Kidney capillary endothelial cell (primary cell): Measurements from ENCODE around the gene SAMD10.

ENCODE experiments used
- DNase-seq: peaks from one replicate; pipeline ENCODE4 v3.0.0-alpha.2; 2018; ENCODE audit warnings: low spot score

The SAMD10 gene

DNA sequence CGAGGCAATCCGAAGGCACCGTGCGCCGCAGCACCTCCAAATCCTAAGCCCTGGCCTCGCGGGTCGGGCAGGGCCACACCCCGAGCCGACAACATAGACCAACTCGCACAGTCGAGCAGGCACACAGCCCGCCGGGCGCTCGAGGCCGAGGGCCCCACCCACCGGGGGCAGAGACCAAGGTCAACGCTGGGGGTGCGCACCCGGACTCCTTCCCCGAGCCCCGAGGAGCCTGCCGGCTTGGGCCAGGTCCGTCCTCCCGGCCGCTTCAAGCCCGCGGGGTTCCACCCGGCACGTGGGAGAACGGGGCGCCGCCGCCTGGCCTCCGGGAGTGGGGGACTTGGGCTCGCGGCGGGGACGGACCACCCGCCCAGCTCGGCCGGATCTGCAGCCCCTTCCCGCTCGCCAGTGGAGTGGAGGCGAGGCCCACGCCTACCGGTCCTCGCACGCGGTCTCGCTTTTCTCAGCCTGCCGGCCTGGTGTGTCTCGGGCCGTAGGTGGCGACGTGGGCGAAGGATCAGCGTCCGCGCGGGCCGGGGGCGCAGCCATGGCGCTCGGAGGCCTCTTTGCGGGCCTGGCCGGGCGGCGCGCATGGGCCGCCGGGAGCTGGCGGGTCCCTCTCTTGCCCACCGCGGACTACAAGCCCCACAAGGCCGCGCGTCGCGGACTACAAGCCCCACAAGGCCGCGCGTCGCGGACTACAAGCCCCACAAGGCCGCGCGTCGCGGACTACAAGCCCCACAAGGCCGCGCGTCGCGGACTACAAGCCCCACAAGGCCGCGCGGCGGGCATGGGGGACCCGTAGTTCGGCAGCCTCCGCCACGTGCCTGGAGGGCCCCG is 23.4 kb downstream of the SAMD10 start, which contains the start of gene UCKL1:
TSS of gene UCKL1 (minus strand) at position 590 of the 837 bp plus-strand sequence. CDS start at position 546, 44 bp downstream.
- no peak for DNase-seq

DNA sequence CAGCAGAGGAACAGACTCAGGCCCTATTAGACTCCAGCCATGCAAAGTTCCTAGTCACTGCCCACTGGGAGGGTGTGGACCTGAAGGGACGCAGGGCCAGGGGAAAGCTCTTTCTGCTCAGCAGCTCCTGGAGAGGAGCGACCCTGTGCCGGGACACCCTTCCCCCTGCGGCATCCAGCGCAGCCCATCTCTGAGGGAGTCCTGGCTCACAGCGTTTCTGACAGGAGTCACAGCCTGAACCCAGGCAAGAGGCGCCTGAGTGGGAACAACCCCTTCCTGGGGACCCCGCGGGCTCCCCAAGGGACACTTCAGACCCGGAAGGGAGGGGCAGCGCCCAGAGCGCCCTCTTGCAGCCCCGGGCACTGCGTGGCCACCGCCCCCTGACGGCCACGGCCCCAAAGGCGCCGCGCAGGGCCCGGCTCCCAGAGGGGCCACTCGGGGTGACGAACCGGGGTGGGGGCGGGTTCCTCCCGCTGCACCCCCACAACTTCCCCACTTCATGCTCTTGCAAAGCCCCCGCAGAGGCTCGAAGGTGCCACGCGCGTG is 24.1 kb downstream of the SAMD10 start:
- DNase-seq: no peak

DNA sequence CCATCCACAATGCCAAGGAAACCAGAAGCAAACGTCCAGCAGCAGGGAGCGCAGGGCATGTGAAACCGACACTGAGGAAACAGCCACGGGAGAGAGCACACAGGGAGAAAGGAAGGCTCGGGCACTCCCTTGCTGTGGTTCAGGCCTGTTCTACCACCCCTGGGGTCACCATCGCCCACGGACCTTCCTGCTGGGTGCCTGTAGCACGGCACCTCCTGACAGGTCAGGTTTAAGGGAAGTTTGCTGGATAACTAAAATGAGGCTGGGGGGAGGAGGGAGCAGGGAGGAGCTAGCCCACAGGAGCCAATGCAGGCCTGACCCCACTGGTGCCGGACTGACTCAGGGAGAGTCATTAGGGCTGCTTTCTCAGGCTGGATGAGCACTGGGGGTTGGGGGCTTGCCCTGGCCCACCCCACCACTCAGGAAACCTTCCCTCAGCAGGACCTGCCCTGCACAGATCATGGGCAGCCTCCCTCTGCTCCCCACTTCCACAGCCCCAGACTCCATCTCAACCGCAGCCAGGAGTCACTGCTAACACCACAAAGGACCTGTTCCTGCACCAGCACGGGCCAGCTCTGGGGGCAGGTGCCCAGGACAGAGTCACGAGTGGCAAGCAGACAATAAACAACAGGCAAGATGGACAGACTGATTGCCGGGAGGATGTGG is 25.5 kb downstream of the SAMD10 start:
- DNase-seq: no peak

DNA sequence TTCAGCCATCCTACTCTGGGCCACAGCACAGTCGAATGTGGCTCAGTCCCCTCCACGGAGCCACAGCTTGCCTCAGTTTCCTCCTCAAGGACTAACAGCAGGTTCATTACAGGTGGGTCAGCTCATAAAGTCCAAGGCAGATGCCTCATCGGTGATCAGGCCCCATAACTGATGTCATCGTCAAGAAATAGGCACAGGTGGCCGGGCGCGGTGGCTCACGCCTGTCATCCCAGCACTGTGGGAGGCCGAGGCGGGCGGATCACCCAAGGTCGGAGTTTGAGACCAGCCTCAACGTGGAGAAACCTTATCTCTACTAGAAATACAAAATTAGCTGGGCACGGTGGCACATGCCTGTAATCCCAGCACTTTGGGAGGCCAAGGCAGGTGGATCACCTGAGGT is 26.7 kb downstream of the SAMD10 start:
- no peak for DNase-seq

DNA sequence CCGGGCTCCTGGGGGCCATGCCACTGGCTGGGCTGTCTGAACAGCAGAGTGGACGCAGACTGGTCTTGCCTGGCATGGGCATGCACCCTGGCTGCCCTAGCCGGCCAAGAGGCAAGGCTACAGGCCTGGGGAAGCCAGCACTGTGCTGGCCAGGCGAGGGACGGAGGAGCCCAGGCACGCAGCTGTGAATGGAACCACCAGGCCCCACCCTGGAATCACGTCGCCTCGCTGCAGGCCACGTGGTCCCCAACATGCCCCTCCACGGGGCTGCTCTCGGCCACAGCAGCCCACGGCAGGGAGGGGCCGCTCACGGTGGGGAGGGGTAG is 27.3 kb downstream of the SAMD10 start:
- no peak for DNase-seq

DNA sequence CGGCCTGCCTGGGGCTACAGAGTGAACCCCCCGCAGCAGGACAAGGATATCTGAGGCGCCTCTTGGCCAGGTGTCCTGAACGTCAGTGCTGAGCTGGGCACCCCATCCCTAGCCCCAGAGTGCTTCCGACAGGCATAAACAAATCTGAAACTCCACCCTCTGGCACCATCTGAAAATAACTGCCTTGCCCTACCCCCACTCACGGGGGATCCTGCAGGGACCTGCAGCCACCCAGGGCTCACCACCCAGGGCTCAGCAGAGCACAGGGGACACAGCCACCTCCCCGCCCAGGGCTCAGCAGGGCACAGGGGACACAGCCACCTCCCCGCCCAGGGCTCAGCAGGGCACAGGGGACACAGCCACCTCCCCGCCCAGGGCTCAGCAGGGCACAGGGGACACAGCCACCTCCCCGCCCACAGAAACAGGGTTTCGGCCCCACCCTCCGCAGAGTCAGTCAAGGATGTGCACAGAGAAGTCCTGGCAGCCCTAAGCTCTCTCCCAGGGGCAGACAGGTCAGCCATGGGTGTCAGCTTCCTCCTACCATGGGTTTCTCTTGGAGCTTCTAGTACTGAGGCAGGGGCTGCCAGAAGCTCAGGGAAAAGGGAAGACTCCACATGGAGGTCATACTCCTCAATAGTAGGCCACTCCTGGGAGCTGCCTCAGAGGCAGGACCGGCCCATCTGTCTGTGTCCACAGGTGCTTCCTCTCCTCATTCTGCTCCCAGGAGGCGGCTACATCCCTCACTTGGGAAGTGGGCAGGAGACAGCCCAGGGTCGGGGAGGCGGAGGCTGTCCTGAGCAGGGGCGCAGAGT is 27.8 kb downstream of the SAMD10 start:
- no peak for DNase-seq

DNA sequence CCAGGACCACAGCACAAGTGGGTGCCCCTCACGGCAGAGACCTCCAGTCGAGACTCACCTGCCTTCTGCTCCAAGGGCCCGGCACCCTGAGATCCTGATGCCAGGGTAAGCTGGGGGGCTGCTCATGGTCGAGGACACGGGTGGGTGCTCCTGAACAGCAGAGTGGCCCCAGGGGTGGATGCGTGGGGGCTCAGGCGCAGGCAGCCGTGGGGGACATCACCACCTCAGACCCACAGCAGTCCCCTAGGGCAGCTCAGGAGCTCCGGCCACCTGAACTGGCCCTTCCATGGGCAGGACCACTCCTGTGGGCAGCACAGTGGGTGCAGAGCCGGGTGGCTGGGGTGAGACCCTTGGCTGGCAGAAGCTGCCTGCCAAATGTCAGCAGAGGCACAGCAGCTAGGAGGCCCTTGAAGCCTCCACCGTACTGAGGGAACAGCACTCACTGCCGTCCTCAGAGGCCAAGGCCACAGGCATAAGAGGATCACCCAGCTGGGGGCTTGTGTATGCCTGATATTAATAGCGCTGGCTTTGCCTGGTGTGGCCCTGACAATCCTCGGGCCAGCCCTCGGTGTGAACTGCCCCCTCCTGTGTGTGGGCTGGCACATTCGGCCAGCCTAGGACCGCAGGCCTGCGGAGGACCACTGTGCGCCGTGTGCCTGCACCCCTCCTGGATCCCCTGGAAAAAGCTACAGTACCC is 28.6 kb downstream of the SAMD10 start:
- no peak for DNase-seq

DNA sequence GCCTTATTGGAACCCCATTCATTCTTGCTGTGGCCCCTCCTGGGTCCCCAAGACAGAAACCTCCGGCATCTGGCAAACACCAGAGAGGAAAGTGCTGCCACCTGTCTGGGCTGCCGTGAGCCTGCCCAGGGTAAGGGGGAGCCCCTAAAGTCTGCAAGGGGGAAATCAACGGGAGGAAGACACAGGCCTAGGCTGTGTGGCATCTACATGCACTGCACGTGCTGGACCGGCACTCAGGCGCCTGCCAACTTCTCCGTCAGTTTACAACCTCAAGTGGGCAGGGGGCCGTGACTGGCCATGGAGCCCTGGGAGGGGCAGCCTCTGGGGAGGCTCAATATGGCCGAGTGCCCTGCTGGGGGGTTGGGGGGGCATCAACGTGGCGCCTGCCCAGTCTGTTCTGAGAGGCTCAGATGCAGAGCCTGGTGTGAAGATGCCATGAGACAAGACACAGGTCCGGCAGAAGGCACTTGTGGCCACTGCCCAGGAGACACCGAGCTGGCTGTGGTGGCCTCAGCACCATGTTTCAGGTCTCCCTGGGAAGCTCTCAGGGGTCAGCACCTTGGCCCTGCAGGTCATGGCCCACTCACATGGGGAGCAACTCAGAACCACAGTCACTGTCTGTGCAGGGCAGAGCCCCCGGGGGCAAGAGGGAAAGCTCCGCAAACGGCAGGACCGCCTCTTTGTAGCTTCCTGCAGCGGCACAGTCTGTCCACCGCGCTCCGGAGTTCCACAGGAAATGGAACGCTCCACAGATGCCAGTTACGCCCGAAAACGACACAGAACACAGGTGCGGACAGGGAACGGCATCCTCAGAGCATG is 31.6 kb downstream of the SAMD10 start:
- DNase-seq: no peak

DNA sequence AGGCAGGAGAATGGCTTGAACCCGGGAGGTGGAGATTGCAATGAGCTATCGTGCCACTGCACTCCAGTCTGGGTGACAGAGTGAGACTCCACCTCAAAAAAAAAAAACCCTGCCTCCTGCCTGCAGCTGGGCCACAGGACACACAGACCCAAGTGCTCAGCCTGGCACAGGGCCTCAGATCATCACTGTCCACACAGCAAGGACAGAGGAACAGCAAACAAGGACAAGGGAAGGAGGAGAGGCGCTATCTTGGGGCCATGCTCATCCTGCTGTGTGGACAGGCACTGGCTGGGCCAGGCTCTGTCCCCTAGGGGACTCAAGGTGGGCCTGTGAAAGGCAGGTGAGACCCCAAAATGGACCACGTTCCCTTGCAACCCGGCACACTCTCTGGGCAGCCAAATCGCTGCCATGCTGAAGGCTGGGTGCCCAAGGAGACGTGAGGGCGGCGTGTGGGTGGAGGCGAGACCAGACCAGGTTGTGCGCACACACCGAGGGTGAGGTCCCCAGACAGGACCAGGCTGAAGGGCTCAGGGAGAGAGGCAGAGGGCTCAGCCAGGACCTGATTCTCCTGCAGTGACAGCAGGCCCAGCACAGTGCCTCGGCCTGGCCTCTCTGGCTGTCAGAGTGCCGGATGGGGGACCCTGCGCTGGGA is 32.3 kb downstream of the SAMD10 start:
- DNase-seq: no peak

DNA sequence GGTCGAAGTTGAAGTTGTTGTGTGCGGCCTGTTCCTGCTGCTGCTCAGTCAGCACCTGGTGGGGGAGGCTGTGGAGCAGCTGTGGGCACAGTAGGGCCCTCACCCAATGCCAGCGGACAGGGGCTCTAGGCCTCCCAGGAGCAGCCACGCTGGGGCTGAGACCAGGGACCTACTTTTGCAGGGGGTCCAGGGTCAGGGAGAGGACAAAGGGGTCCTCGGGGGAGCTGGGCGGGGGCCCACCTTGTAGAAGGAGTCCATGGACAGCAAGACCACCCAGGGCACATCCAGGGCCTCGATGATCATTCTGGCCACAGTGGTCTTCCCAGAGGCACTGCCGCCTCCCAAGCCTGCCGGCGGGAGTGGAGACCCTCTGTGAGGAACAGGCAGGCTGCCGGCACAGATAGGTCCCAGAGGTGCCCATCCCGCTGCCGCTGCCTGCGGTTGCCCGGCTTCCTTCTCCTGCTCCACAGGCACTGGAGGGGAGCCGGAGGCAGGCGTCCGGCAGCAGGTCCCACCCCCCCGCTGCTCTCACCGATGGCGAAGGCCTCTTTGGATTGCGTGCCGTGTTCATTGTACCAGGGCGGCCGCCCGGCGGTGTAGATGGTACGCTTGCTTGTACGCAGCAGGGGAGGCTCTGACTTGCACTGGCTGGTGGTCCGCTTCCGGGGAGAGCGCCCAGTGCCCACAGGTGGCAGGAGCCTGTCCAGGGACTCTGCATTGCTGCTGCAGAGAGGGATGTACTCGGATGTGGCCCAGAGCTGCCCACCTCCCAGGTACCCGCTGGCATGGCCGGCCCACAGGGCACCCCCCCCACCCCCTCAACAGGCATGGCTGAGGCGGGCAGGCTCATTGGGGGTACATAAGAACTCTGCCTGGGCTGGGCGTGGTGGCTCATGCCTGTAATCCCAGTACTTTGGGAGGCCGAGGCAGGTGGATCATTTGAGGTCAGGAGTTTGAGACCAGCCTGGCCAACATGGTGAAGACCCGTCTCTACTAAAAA is 33.2 kb downstream of the SAMD10 start:
- no peak for DNase-seq

DNA sequence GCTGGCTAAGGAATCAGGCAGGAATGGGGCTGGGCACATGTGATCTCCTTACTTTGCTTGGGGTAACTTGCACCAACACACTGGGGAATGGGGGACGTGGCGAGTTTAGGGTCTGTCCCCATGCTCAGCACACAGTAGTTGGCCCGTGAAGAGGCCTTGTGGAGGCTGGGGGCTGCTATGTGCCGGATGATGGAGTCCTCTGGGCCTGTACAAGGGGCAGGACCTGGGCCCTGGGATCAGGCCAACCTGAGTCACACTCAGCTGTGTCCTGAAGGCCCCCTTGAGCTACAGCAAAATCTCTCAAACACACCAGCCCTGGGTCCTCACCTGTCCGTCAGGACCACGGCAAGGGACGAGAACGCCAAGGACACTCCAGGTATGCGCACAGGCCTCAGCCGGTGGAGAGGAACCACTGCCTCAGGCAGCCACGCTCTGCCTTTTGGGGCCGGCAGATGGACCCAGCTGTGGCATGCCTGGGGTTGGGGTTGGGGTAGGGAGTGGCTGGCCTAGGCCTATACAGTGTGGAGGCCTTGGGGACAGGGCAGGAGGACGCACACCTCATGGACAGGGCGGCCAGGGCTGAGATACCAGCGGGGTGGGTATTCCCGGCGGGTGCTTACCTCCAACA is 34.3 kb downstream of the SAMD10 start:
- no peak for DNase-seq

DNA sequence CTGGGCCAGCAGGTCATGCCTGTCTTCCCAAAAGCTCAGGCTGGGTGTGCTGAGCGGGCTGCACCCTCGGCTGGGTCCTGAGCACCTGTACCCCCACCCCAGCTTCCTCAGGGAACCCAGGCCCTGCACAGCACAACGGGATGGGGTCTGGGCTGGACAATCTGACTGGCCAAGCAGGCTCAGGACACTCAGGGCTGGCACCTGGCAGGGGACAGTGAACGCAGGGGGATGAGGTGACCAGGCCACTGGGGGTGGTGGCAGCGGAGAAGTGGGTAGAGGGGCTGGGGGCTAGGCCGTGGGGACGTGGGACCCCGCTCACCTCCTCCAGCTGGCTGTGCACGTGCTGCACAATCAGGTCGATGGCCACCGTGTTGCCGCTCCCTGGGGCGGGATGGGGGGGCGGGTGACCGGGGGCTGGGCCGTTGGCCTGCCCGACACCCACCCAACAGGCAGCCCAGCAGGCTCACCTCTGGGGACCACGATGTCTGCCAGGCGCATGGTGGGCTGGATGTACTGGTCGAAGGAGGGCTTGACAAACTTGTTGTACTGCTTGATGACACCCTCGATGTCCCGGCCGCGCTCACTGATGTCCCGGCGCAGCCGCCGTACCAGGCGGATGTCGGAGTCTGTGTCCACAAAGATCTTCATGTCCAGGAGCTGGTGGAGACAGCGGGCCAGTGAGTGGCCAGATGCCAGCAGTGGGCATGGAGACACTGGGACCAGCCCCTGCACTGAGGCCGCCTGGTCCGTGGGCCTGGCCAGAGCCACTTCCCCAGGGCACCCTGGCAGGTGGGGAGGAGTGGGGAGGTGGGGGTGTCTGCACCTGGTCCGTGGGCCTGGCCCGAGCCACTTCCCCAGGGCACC is 35.1 kb downstream of the SAMD10 start:
- no peak for DNase-seq

DNA sequence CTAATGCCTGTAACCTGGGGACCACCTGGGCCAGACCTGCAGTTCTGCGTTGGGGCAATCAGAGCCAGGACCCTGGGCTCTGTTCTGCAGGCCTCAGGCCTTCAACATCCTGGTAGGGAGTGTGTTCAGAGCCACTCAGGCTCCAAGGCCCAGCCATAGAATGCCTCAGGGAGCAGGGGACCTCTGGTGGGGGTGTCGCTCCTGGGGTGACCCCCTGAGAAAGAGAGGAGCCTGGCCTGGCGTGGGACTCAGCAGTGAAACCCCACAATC is 35.7 kb downstream of the SAMD10 start:
- no peak for DNase-seq

DNA sequence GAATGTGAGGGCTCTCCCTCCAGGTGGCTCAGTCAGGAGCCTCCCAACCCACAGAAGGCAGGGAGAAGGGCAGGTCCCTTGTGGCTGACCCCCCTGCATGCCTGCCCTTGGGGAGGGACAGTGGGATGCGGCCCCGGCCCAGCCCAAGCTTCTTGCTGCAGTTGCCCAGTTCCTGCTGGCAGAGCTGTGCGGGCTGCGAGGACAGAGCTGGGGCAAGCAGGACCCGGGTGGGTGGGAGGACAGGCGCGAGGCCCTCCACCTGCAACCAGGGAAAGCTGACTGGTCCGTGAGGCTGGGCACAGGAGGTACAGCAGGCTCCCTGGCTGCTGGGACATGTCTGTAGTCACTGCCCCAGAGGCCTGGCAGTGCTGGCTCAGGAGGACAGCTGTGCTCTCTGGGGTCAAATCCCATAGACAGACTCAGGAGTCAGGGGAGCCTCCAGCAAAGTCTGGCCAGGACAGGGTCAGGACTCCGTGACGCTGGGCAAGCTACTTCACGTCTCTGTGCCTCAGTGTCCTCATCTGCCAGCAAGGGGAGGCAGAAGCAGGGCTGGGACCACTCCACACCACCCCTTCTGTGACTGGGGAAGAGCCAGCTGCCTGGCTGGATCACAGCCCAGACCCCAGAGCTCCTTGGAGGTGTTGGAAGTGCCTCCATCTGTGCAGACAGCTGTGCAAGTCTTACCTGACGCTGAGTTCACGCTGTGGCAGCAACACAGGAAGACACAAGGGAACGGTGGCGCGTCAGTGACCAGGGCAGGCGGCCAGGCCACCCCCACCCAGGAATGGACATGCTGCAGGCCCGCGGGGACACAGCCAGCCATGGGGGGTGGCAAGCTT is 36.3 kb downstream of the SAMD10 start:
- no peak for DNase-seq

DNA sequence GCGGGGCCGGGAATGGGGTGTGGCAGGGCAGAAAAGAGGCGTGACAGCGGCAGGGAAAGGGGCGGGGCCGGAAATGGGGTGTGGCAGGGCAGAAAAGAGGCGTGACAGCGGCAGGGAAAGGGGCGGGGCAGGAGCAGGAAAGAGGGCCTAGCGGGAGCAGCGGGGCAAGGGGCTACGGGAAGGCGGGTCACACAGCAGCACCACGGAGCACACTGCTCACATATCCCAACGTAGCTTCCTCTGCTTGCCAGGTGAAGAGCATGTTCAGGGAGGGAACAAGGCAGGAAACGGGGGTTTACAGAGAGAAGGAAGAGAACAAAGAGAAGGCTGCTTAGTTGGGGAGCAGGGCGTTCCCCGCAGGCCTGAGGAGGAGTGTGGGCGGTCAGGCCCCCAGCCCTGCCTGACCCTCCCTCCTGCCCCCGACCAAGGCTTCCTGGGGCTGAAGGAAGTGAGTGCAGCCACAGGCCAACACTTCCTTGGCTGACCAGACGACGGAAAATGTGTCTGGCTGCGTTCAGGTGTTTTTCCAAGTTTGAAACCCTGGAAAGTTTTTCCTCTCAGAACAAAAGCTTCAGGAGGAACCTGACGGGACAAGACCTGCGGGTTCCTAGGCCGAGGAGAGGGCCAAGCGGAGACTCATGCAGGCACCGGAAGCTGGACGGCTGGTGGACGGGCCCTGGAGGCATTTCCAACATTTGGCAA is 37.0 kb downstream of the SAMD10 start:
- peak; percentile 47 for DNase-seq

DNA sequence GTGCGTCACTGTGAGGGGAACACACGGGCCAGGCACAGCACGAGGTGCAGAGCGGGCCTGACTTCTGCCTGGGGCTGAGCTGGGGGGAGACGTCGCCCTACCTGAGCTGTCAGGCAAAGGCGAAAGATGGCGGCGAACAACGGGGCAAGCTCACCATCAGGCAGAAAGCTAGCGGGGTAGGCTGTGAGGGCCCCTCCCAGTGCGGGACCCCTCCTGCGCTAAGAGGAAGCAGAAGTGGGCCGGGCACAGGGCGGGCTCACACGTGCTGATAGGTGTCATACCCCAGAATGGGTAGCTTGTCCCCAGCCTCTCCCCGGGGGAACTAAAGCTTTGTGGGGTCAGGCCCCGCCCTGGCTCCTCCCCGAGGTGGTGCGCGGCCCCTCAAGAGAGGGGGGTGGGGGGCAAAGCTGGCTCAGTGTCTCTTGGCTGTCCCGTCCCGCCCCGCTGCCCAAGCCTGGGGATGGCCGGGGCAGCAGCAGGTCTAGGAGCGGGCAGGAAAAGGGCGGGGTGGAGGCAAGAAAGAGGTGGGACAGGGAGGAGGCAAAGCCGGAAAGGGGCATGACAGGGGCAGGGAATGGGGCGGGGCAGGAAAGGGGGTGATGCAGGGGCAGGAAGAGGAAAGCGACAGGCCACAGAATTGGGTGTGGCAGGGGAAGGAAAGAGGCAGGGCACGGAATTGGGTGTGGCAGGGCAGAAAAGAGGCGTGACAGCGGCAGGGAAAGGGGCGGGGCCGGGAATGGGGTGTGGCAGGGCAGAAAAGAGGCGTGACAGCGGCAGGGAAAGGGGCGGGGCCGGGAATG is 38.0 kb downstream of the SAMD10 start:
- DNase-seq: peak; percentile 73
